IMR-90 (cell line): ENCODE measurements around the gene POLR3B. TPM values are rescaled to one million over a fixed set of nuclear protein-coding genes. Genes with fewer than 3 reads are reported as not detected.

Experiments
- ATAC-seq: fragments of 200-7000 bp; cut with Tn5 transposase; 2 replicates; pipeline ENCODE4 v1.9.1; 2020; ENCODE audit warnings: low read depth, mild to moderate bottlenecking, moderate library complexity
- BruUV-seq: library from RNA; stranded (reverse); fragments of 400-500 nt; replicated peaks from 2 replicates; lab custom pipeline; 2021; lab: Mats Ljungman, UMichigan
- CTCF ChIA-PET: fragments of 300-600 bp; formaldehyde crosslinking; extraction: SDS; loops from one replicate; lab custom pipeline; 2021; ENCODE audit warnings: antibody characterized with exemption; lab: Yijun Ruan, JAX
- POLR2A ChIA-PET: fragments of 300-600 bp; sonication (Branson Sonifier 250); formaldehyde crosslinking; loops from one replicate; lab custom pipeline; 2022; ENCODE audit warnings: antibody characterized with exemption; ENCODE audit not compliant: unreplicated experiment; lab: Charles Lee
- DNase-seq: peaks from one replicate; pipeline ENCODE4 v3.0.0; 2013
- H2AFZ ChIP-seq: replicated peaks from 2 replicates; pipeline ENCODE3; 2013; ENCODE audit warnings: low read length, mild to moderate bottlenecking; ENCODE audit not compliant: poor library complexity
- H2AK5ac ChIP-seq: 2 replicates; pipeline ENCODE4 v1.6.1; 2013; ENCODE audit warnings: low read depth, low read length, inconsistent platforms
- H2AK9ac ChIP-seq: replicated peaks from 2 replicates; pipeline ENCODE3; 2013; ENCODE audit warnings: mild to moderate bottlenecking, low read depth, low read length, moderate library complexity; ENCODE audit not compliant: poor library complexity
- H2BK120ac ChIP-seq: 2 replicates; pipeline ENCODE4 v1.6.1; 2013; ENCODE audit warnings: low read depth, low read length, inconsistent platforms
- H2BK15ac ChIP-seq: 3 replicates; pipeline ENCODE4 v1.6.1; 2013; ENCODE audit warnings: low read depth, low read length, inconsistent platforms
- H2BK20ac ChIP-seq: 2 replicates; pipeline ENCODE4 v1.6.1; 2013; ENCODE audit warnings: low read depth, mild to moderate bottlenecking, inconsistent platforms, low read length, moderate library complexity
- H2BK5ac ChIP-seq: 2 replicates; pipeline ENCODE4 v1.6.1; 2013; ENCODE audit warnings: mild to moderate bottlenecking, low read depth, low read length, inconsistent platforms; ENCODE audit not compliant: poor library complexity, severe bottlenecking
- H3K14ac ChIP-seq: replicated peaks from 2 replicates; pipeline ENCODE4 v1.6.1; 2013; ENCODE audit warnings: low read depth, low read length, inconsistent platforms
- H3K18ac ChIP-seq: 2 replicates; pipeline ENCODE4 v1.6.1; 2013; ENCODE audit warnings: low read depth, low read length, control low read depth
- H3K23ac ChIP-seq: 2 replicates; pipeline ENCODE4 v1.6.1; 2013; ENCODE audit warnings: low read depth, low read length, inconsistent platforms
- H3K27ac ChIP-seq: 2 replicates; pipeline ENCODE4 v1.5.1; 2013; ENCODE audit warnings: mild to moderate bottlenecking, control low read depth, low read length; ENCODE audit not compliant: insufficient read depth
- H3K27me3 ChIP-seq: 2 replicates; pipeline ENCODE4 v1.6.1; 2013; ENCODE audit warnings: low read length; ENCODE audit not compliant: control insufficient read depth, insufficient read depth
- H3K36me3 ChIP-seq: 2 replicates; pipeline ENCODE4 v1.6.1; 2013; ENCODE audit warnings: low read length, mixed read lengths; ENCODE audit not compliant: control insufficient read depth, insufficient read depth
- H3K4ac ChIP-seq: 2 replicates; pipeline ENCODE4 v1.6.1; 2013; ENCODE audit warnings: low read depth, low read length, inconsistent platforms
- H3K4me1 ChIP-seq: 2 replicates; pipeline ENCODE4 v1.6.1; 2013; ENCODE audit warnings: low read length, mixed read lengths; ENCODE audit not compliant: control insufficient read depth, insufficient read depth
- H3K4me2 ChIP-seq: 2 replicates; pipeline ENCODE4 v1.6.1; 2013; ENCODE audit warnings: low read depth, mild to moderate bottlenecking, control low read depth, low read length, moderate library complexity
- H3K4me3 ChIP-seq: 2 replicates; pipeline ENCODE4 v1.5.1; 2013; ENCODE audit warnings: low read depth, mild to moderate bottlenecking, control low read depth, low read length, moderate library complexity; ENCODE audit not compliant: insufficient read depth
- H3K56ac ChIP-seq: 2 replicates; pipeline ENCODE4 v1.6.1; 2013; ENCODE audit warnings: low read length, inconsistent platforms; ENCODE audit not compliant: insufficient read depth; ENCODE audit errors: extremely low read depth
- H3K79me1 ChIP-seq, 2 experiments: 2 replicates each; pipeline ENCODE4 v1.6.1; 2013; ENCODE audit warnings: low read length in 2 of 2, inconsistent platforms in 1 of 2, low read depth in 1 of 2
- H3K9ac ChIP-seq: 2 replicates; pipeline ENCODE4 v1.6.1; 2013; ENCODE audit warnings: low read depth, low read length, control low read depth
- H3K9me1 ChIP-seq: 2 replicates; pipeline ENCODE4 v1.6.1; 2013; ENCODE audit warnings: low read length, inconsistent platforms; ENCODE audit not compliant: insufficient read depth
- H3K9me3 ChIP-seq: 2 replicates; pipeline ENCODE4 v1.6.1; 2013; ENCODE audit warnings: low read length; ENCODE audit not compliant: control insufficient read depth, insufficient read depth
- H4K20me1 ChIP-seq: 2 replicates; pipeline ENCODE4 v1.6.1; 2013; ENCODE audit warnings: low read length, inconsistent platforms; ENCODE audit not compliant: insufficient read depth
- H4K5ac ChIP-seq: 2 replicates; pipeline ENCODE4 v1.6.1; 2013; ENCODE audit warnings: mild to moderate bottlenecking, low read depth, low read length, control low read depth
- H4K8ac ChIP-seq, 2 experiments: 2 replicates each; pipeline ENCODE4 v1.6.1; 2013; ENCODE audit warnings: low read depth in 2 of 2, low read length in 2 of 2, control low read depth in 1 of 2, inconsistent platforms in 1 of 2
- H4K91ac ChIP-seq: 2 replicates; pipeline ENCODE4 v1.6.1; 2013; ENCODE audit warnings: low read depth, low read length, inconsistent platforms; ENCODE audit not compliant: insufficient read depth
- MXI1 ChIP-seq: IDR thresholded peaks from 2 replicates; pipeline ENCODE4 v1.6.1; 2012; ENCODE audit warnings: low read depth, mild to moderate bottlenecking, low read length, moderate library complexity, borderline replicate concordance
- WGBS, 2 experiments: methylation state at CpG; one replicate each; pipeline versions ENCODE4 v1.1.5 to v1.1.7; 2013; ENCODE audit warnings: missing lambda C conversion rate in 2 of 2; ENCODE audit not compliant: insufficient read length in 1 of 2; ENCODE audit errors: extremely low coverage in 2 of 2; 5-methylcytosine and 5-hydroxymethylcytosine counted together
- dilution Hi-C: fragments of 300-500 bp; cut with HindIII; formaldehyde crosslinking; loops from one replicate; pipeline ENCODE4 v1.14.3; 2018; ENCODE audit warnings: low sequenced_read_pairs; ENCODE audit not compliant: unreplicated experiment
- in situ Hi-C: fragments of 300-500 bp; cut with MboI; formaldehyde crosslinking; loops from 3 replicates; pipeline ENCODE4 v1.14.3; 2019; ENCODE audit warnings: low sequenced_read_pairs, inconsistent platforms, mixed read lengths
- intact Hi-C: fragments of 100-400 bp; cut with micrococcal nuclease; formaldehyde crosslinking; loops from 2 replicates; pipeline ENCODE4 v1.10.0; 2022
- polyA plus RNA-seq, 3 experiments: library from polyadenylated mRNA; depleted of rRNA; stranded (reverse); fragments of >200 nt; gene quantifications; 2 replicates each; pipeline ENCODE4 v1.2.3, GENCODE V29; 2012; ENCODE audit warnings: low replicate concordance in 1 of 3
- total RNA-seq: library from RNA; depleted of rRNA; stranded (reverse); fragments of >200 nt; gene quantifications from 2 replicates; pipeline ENCODE4 v1.2.3, GENCODE V29; 2012

POLR3B gene
- total and polyA plus RNA-seq, 2 of the 4 experiments (the other 2 are of a cell fraction): 6.9 to 15.4 TPM

DNA sequence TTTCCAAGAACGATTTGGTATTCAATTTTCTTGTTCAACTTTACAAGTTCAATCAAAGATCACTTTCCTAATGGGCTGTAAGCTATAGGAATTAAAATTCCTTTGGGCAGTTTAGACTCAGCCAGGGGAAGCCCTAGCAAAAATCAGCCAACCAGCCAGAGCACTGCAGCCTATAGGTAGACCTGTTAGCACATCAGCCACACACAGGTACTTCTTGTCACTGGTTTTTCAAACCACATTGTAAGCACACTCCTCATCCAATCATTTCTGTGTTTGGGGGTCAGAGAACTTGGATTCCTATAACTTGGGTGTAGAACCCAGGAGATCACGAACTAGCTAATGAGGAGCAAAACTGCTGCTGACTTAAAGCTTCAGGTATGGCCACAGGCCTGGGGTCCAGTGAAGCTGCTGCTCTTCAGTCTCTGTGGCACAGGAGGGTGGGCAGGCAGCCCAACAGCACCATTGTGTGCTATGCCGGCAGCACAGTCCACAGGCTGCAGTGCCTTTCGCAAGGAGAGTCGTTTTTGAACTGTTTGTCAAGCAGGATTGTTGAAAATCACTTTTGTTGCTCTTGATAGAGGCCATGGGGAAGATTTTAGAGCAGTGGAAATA lies 137.9 kb downstream of the POLR3B start:
- no peak overlapping the region for H2AK5ac ChIP-seq
- ATAC-seq (no peak), DNase-seq (no peak)
- in situ Hi-C loops: no loop called here
- no peak overlapping the region for H4K8ac ChIP-seq
- H2BK15ac ChIP-seq: no peak overlapping the region
- H3K14ac ChIP-seq: no peak overlapping the region
- H3K4me3 ChIP-seq: no peak overlapping the region
- H4K91ac ChIP-seq: no peak overlapping the region
- no peak overlapping the region for H2AFZ ChIP-seq
- no peak overlapping the region for H2BK5ac ChIP-seq
- no peak overlapping the region for H2BK120ac ChIP-seq
- peaks cover 3% of the 10 kb centered on the region; the same call in 1 of the 2 replicates for H3K9me1 ChIP-seq
- BruUV-seq: no TSS peak
- H2AK9ac ChIP-seq: no peak overlapping the region
- no peak overlapping the region for H3K56ac ChIP-seq
- dilution Hi-C loops: no loop called here
- no peak overlapping the region for H3K18ac ChIP-seq
- no peak overlapping the region for H3K9ac ChIP-seq
- H3K23ac ChIP-seq: no peak overlapping the region
- H3K4ac ChIP-seq: no peak overlapping the region
- H3K79me1 ChIP-seq: no peaks in the 10 kb centered on the region
- intact Hi-C loops: no loop called here
- H4K20me1 ChIP-seq: no peaks in the 10 kb centered on the region
- ChIA-PET POLR2A (no interaction called here), CTCF (no interaction called here)
- H3K4me2 ChIP-seq: no peak overlapping the region
- H3K36me3 ChIP-seq: peaks cover 8% of the 10 kb centered on the region
- WGBS, 2 experiments: 100% methylated on average over 1 of the region's 5 CpGs; no CpG with 5 or more reads in 1 of the 2 experiments
- H3K4me1 ChIP-seq: no peaks in the 10 kb centered on the region
- TF ChIP-seq MXI1: no peak
- no peaks in the 10 kb centered on the region for H3K27me3 ChIP-seq
- no peak overlapping the region for H2BK20ac ChIP-seq
- H3K9me3 ChIP-seq: no peaks in the 10 kb centered on the region
- no peak overlapping the region for H3K27ac ChIP-seq
- no peak overlapping the region for H4K5ac ChIP-seq
